HepG2 (cell line): ENCODE results near the gene XRCC5. TPM values are rescaled to one million over a fixed set of nuclear protein-coding genes. Genes with fewer than 3 reads are reported as not detected.

Experiments used
- ATAC-seq: fragments of 200-7000 bp; cut with Tn5 transposase; 3 replicates; pipeline ENCODE4 v1.9.1; 2020; ENCODE audit warnings: mild to moderate bottlenecking, moderate library complexity
- BruUV-seq: library from RNA; stranded (reverse); fragments of 400-500 nt; replicated peaks from 2 replicates; lab custom pipeline; 2021; lab: Mats Ljungman, UMichigan
- CTCF ChIA-PET: fragments of 300-600 bp; formaldehyde crosslinking; extraction: SDS; loops from one replicate; lab custom pipeline; 2021; ENCODE audit warnings: low total read pairs, inconsistent platforms, low intra/inter-chr PET ratio; lab: Yijun Ruan, JAX
- POLR2A ChIA-PET: fragments of 350-600 bp; sonication (Branson Sonifier 250); formaldehyde crosslinking; loops from one replicate; lab custom pipeline; 2020; ENCODE audit warnings: antibody characterized with exemption, inconsistent platforms; lab: Yijun Ruan, JAX
- DNase-seq: peaks from one replicate; pipeline ENCODE4 v3.0.0-alpha.2; 2015; ENCODE audit warnings: low spot score
- FAIRE-seq: peaks from 3 replicates; lab custom pipeline; 2011; peaks lifted over from hg19 to GRCh38; lab: Jason Lieb, UNC
- H2AFZ ChIP-seq: one replicate; pipeline ENCODE4 v1.6.1; 2011; ENCODE audit warnings: low read length, inconsistent platforms
- H3K27ac ChIP-seq: fragments of 300-600 bp; 3 replicates; pipeline ENCODE4 v1.8.0; 2011; ENCODE audit warnings: mixed run types, mild to moderate bottlenecking, mixed read lengths, low read length, inconsistent platforms; ENCODE audit not compliant: insufficient read depth; ENCODE audit errors: extremely low read length
- H3K27me3 ChIP-seq, 2 experiments: fragments of 200-600 bp in 1 of 2; 2 replicates in 1 of 2; 3 replicates in 1 of 2; pipeline versions ENCODE4 v1.6.0 to v1.8.0; 2011; ENCODE audit warnings: low read length in 2 of 2, mild to moderate bottlenecking in 2 of 2, moderate library complexity in 2 of 2, inconsistent platforms in 1 of 2; ENCODE audit not compliant: insufficient read depth in 2 of 2, control insufficient read depth in 1 of 2
- H3K36me3 ChIP-seq, 2 experiments: fragments of 200-600 bp in 1 of 2; replicated peaks in 1 of 2; 2 replicates in 1 of 2; 3 replicates in 1 of 2; pipeline versions ENCODE4 v1.5.1 to v1.8.0; 2011; ENCODE audit warnings: low read length in 2 of 2, inconsistent platforms in 1 of 2; ENCODE audit not compliant: insufficient read depth in 2 of 2, control insufficient read depth in 1 of 2
- H3K4me1 ChIP-seq: 2 replicates; pipeline ENCODE4 v1.5.1; 2012; ENCODE audit warnings: low read length, inconsistent platforms; ENCODE audit not compliant: insufficient read depth
- H3K4me2 ChIP-seq: 2 replicates; pipeline ENCODE4 v1.6.0; 2011; ENCODE audit warnings: low read depth, low read length, inconsistent platforms
- H3K4me3 ChIP-seq, 3 experiments: fragments of 200-600 bp in 1 of 3; sonication (generic), shearing (Covaris generic) in 1 of 3; replicated peaks in 1 of 3; 2 replicates each; pipeline ENCODE4 v1.5.1; 2011 to 2016; ENCODE audit warnings: low read length in 3 of 3, inconsistent platforms in 2 of 3, low read depth in 2 of 3, mild to moderate bottlenecking in 2 of 3, control low read depth in 1 of 3, mixed read lengths in 1 of 3; ENCODE audit not compliant: insufficient read depth in 1 of 3
- H3K79me2 ChIP-seq: one replicate; pipeline ENCODE4 v1.6.1; 2011; ENCODE audit warnings: low read length, inconsistent platforms; ENCODE audit not compliant: insufficient read depth
- H3K9ac ChIP-seq: 2 replicates; pipeline ENCODE4 v1.6.0; 2011; ENCODE audit warnings: mild to moderate bottlenecking, low read depth, low read length, inconsistent platforms; ENCODE audit not compliant: insufficient read depth
- H3K9me3 ChIP-seq: 2 replicates; pipeline ENCODE4 v1.5.1; 2012; ENCODE audit warnings: mild to moderate bottlenecking, low read length
- H4K20me1 ChIP-seq: 2 replicates; pipeline ENCODE4 v1.6.0; 2011; ENCODE audit warnings: inconsistent platforms, mild to moderate bottlenecking, low read length, moderate library complexity; ENCODE audit not compliant: insufficient read depth
- BRF2 ChIP-seq: sonication (generic); formaldehyde crosslinking; IDR thresholded peaks from 2 replicates; pipeline ENCODE4 v1.8.1; 2022; ENCODE audit warnings: mild to moderate bottlenecking, missing genetic modification reagents
- GABPA ChIP-seq, 2 experiments: IDR thresholded peaks; 2 replicates each; pipeline ENCODE4 v1.6.1; 2011 to 2016; ENCODE audit warnings: low read depth in 2 of 2, low read length in 1 of 2, missing biosample characterization in 1 of 2, missing genetic modification characterization in 1 of 2
- HMG20A ChIP-seq: IDR thresholded peaks from 2 replicates; pipeline ENCODE4 v1.6.1; 2016; ENCODE audit warnings: borderline replicate concordance
- ISX ChIP-seq: sonication (generic); formaldehyde crosslinking; conservative IDR thresholded peaks from 2 replicates; pipeline ENCODE4 v1.5.0; 2020; ENCODE audit warnings: missing genetic modification reagents
- LCORL ChIP-seq, 2 experiments: fragments of 450-650 bp in 1 of 2; sonication (generic) in 1 of 2; formaldehyde crosslinking in 1 of 2; IDR thresholded peaks; 2 replicates each; pipeline versions ENCODE4 v1.5.0 to v1.6.1; 2017 to 2020; ENCODE audit warnings: antibody characterized with exemption in 1 of 2, missing genetic modification reagents in 1 of 2
- MATR3 ChIP-seq: sonication (generic); formaldehyde crosslinking; IDR thresholded peaks from 2 replicates; pipeline ENCODE4 v1.4.0; 2020; ENCODE audit warnings: missing genetic modification reagents
- MIER3 ChIP-seq: IDR thresholded peaks from 2 replicates; pipeline ENCODE4 v1.6.1; 2016; ENCODE audit warnings: missing compliant biosample characterization, borderline replicate concordance
- MLLT10 ChIP-seq: sonication (generic); formaldehyde crosslinking; IDR thresholded peaks from 2 replicates; pipeline ENCODE4 v1.4.0; 2020; ENCODE audit warnings: missing genetic modification reagents
- NBN ChIP-seq: fragments of 450-650 bp; conservative IDR thresholded peaks from 2 replicates; pipeline ENCODE4 v1.6.1; 2017
- PHB2 ChIP-seq: fragments of 450-650 bp; IDR thresholded peaks from 2 replicates; pipeline ENCODE4 v1.6.1; 2018; ENCODE audit not compliant: partially characterized antibody
- RFXANK ChIP-seq: IDR thresholded peaks from 2 replicates; pipeline ENCODE4 v1.6.1; 2016
- RORA ChIP-seq: sonication (generic); formaldehyde crosslinking; IDR thresholded peaks from 2 replicates; pipeline ENCODE4 v1.5.0; 2020; ENCODE audit warnings: mild to moderate bottlenecking, missing genetic modification reagents, moderate library complexity
- SP2 ChIP-seq: sonication (generic); formaldehyde crosslinking; IDR thresholded peaks from 2 replicates; pipeline ENCODE4 v1.5.1; 2020; ENCODE audit warnings: mild to moderate bottlenecking, missing genetic modification reagents
- TARDBP ChIP-seq: sonication (generic); formaldehyde crosslinking; IDR thresholded peaks from 2 replicates; pipeline ENCODE4 v1.8.0; 2022; ENCODE audit warnings: mild to moderate bottlenecking, missing genetic modification reagents
- TBL1XR1 ChIP-seq: fragments of 150-350 bp; IDR thresholded peaks from 2 replicates; pipeline ENCODE4 v1.6.1; 2014; ENCODE audit warnings: borderline replicate concordance, low read length; ENCODE audit not compliant: partially characterized antibody
- TFAP4 ChIP-seq: sonication (generic); IDR thresholded peaks from 2 replicates; pipeline ENCODE4 v1.6.1; 2016; ENCODE audit warnings: low read depth, borderline replicate concordance
- ZNF326 ChIP-seq: sonication (generic); formaldehyde crosslinking; IDR thresholded peaks from 2 replicates; pipeline ENCODE4 v1.4.0; 2020; ENCODE audit warnings: missing genetic modification reagents, borderline replicate concordance
- ZNF33A ChIP-seq: sonication (generic); formaldehyde crosslinking; IDR thresholded peaks from 2 replicates; pipeline ENCODE4 v1.5.1; 2020; ENCODE audit warnings: missing genetic modification reagents, mild to moderate bottlenecking, moderate library complexity, borderline replicate concordance
- ZNF598 ChIP-seq: sonication (generic); formaldehyde crosslinking; IDR thresholded peaks from 2 replicates; pipeline ENCODE4 v1.5.1; 2020; ENCODE audit warnings: mild to moderate bottlenecking, missing genetic modification reagents, borderline replicate concordance
- ZNF790 ChIP-seq: sonication (generic); formaldehyde crosslinking; IDR thresholded peaks from 2 replicates; pipeline ENCODE4 v1.8.0; 2022; ENCODE audit warnings: missing genetic modification reagents, mild to moderate bottlenecking, borderline replicate concordance
- WGBS: methylation state at CpG from one replicate; pipeline ENCODE4 v1.1.6; 2017; ENCODE audit warnings: low lambda C conversion rate; 5-methylcytosine and 5-hydroxymethylcytosine counted together
- in situ Hi-C: cut with HindIII; loops from 2 replicates; pipeline ENCODE4 v1.10.0; 2017; ENCODE audit warnings: low pct_unique_long_range_greater_than_20kb; ENCODE audit not compliant: extremely low pct_ligation_motif_present
- intact Hi-C: fragments of 100-400 bp; cut with micrococcal nuclease; formaldehyde crosslinking; loops from one replicate; pipeline ENCODE4 v1.10.0; 2022; ENCODE audit not compliant: unreplicated experiment
- polyA plus RNA-seq, 8 experiments: library from polyadenylated mRNA; depleted of rRNA in 3 of 8; stranded (reverse) in 7 of 8; unstranded in 1 of 8; fragments of >200 nt; fragmentation: Illumina TruSeq in 4 of 8; extraction: Trizol in 4 of 8; gene quantifications; 2 replicates each; pipeline versions ENCODE4 v1.2.1 to v1.2.3, GENCODE V29; 2011 to 2016; ENCODE audit warnings: low read depth in 4 of 8, missing spikeins in 1 of 8, mixed read lengths in 1 of 8; ENCODE audit not compliant: insufficient read depth in 1 of 8
- total RNA-seq, 5 experiments: library from RNA; depleted of rRNA; stranded (reverse); fragments of >200 nt; fragmentation: Illumina TruSeq; extraction: Trizol; gene quantifications; 2 replicates each; pipeline ENCODE4 v1.2.3, GENCODE V29; 2016; ENCODE audit warnings: low read depth in 1 of 5

Gene XRCC5
- total and polyA plus RNA-seq, 2 of the 13 experiments (the other 11 are each of a cell fraction or from before 2014, with no cell fraction given), result 264 to 454 TPM

GRCh38 chr2:216164087-216164486, 54.9 kb downstream of the XRCC5 start (continued):
- TF ChIP-seq TFAP4, result no peak
- TF ChIP-seq, all 625 proteins: peak for 3

DNA sequence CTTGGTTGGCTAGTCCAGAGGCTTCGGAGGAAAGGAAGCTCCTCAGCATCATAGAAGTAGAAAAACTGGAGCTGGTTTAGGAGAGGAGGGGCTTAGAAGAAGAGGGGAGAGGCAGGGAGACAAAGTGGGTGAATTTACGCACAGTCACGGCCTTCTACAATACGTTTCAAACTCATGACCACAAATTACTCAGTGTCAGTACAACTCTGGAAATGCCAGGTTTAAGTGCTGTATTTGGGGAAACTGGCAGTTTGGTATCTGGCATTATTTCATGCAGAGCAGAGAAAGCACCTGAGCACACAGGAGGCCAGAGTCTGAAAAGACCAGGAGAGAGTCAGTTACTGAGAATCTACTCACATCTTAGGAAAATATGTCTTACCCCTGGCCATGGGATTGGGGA, 55.4 kb downstream of the XRCC5 start:
- H3K9ac ChIP-seq, result no peak overlapping the region
- H3K4me2 ChIP-seq, result no peak overlapping the region
- no peak overlapping the region for H3K27ac ChIP-seq
- POLR2A ChIA-PET, result no interaction called here
- H3K27me3 ChIP-seq, result no peaks in the 10 kb centered on the region
- FAIRE-seq (no peak), ATAC-seq (no peak), DNase-seq (no peak)
- TSS peak; percentile 1 for BruUV-seq
- no peak overlapping the region for H3K4me3 ChIP-seq
- CTCF ChIA-PET, result no interaction called here
- in situ Hi-C loops (no loop called here), intact Hi-C loops (no loop called here)
- H3K4me1 ChIP-seq, result peaks cover 13% of the 10 kb centered on the region; the same call in 1 of the 2 replicates
- H3K9me3 ChIP-seq, result no peaks in the 10 kb centered on the region
- H2AFZ ChIP-seq, result no peak overlapping the region
- H4K20me1 ChIP-seq, result no peaks in the 10 kb centered on the region; the same call in 1 of the 2 replicates
- H3K36me3 ChIP-seq, result peaks cover 38 to 98% of the 10 kb centered on the region in 2 experiments
- 98% methylated on average over 4 of the region's 4 CpGs for whole genome bisulfite sequencing
- TF ChIP-seq ZNF790 (CRISPR knock-in tag), result no peak
- no peak for TF ChIP-seq MIER3
- TF ChIP-seq ISX (CRISPR knock-in tag), result no peak
- no peak for TF ChIP-seq NBN
- no peak for TF ChIP-seq ZNF598
- TF ChIP-seq BRF2 (CRISPR knock-in tag), result no peak
- no peak for TF ChIP-seq GABPA (IDR thresholded peaks at IDR 0.05; ENCODE audit: low read depth, low read length)
- no peak for TF ChIP-seq GABPA (CRISPR knock-in tag; IDR thresholded peaks at IDR 0.05; ENCODE audit: low read depth)
- TF ChIP-seq PHB2, result no peak
- no peak for TF ChIP-seq TARDBP (CRISPR knock-in tag)
- no peak for TF ChIP-seq SP2
- no peak for TF ChIP-seq TBL1XR1
- no peak for TF ChIP-seq RORA
- no peak for TF ChIP-seq HMG20A (CRISPR knock-in tag)
- no peak for TF ChIP-seq ZNF326 (CRISPR knock-in tag)
- no peak for TF ChIP-seq MATR3 (CRISPR knock-in tag)
- no peak for TF ChIP-seq ZNF33A (CRISPR knock-in tag)
- TF ChIP-seq MLLT10, result no peak
- no peak for TF ChIP-seq LCORL (IDR thresholded peaks at IDR 0.05)
- TF ChIP-seq LCORL (CRISPR knock-in tag; IDR thresholded peaks at IDR 0.05), result no peak
- no peak for TF ChIP-seq RFXANK
- H3K79me2 ChIP-seq, result no peaks in the 10 kb centered on the region
